GM18868 (cell line): ENCODE measurements around the gene ASPSCR1.

ENCODE experiments used
- ATAC-seq: cut with Tn5 transposase; IDR thresholded peaks from one replicate; pipeline ENCODE4 v1.9.1; 2021; ENCODE audit warnings: mild to moderate bottlenecking, moderate library complexity; ENCODE audit not compliant: unreplicated experiment

ASPSCR1 gene

DNA sequence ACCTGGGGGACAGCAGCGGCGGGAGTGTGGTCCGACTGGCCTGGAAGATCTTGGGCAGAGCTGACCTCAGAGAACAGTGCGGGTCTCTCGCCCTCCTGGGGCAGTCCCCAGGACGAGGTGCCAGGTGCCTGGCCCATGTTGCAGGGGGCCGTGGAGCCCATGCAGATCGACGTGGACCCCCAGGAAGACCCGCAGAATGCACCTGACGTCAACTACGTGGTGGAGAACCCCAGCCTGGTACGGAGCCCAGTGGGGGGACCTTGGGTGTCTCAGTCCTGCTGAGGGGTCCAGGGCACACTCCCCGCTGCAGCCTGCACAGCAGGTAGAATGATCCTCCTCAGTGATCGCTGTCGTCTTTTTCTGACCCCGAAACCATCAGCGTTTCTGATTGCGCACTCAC lies 75.7 kb downstream of the ASPSCR1 start:
- no peak for ATAC-seq

GRCh38 chr17:82053556-82054263 lies 76.3 kb downstream of the ASPSCR1 start:
- no peak for ATAC-seq

GRCh38 chr17:82054351-82055022 lies 77.1 kb downstream of the ASPSCR1 start:
- no peak for ATAC-seq

- no peak for ATAC-seq
Measured at GRCh38 chr17:82055023-82055964, 77.9 kb downstream of the ASPSCR1 start.

GRCh38 chr17:82055965-82056728 lies 78.7 kb downstream of the ASPSCR1 start:
- ATAC-seq, result no peak

DNA sequence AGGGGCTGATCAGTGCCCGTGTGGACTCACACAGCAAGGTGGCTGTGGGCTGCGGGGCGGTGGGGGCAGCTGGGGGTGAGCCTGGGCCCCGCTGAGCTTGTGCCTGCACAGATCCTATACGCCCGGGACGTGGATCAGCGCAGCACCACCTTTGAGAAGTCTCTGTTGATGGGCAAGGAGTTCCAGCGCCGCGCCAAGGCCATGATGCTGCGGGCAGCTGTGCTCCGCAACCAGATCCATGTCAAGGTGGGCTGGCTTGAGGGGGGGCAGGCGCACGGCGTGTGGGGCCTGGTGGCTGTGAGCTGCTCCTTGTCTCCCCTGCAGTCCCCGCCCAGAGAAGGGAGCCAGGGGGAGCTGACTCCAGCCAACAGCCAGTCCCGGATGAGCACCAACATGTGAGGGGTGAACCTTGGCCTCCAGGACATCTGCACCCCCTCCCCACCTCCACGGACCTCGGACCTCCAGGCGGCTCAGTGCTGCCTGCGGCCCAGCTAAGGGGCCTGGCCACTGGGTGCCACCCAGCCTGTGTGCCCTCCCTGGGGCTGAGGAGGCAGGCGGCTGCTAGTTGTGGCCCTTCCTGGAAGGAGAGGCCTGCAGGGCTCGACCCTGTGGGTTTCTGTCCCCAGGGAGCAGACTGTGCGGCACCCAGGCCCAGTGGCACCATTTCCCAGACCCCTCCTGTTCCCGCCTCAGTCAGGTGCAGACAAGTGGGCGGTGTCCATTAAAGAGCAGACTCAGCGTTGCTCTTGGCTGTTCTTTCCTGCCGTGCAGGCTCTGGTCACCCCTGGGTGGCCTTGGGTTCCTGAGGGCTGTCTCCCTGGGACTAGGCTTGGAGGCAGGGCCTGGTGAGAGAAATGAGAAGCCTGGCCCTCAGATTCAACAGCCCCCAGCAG lies 79.5 kb downstream of the ASPSCR1 start:
- no peak for ATAC-seq

DNA sequence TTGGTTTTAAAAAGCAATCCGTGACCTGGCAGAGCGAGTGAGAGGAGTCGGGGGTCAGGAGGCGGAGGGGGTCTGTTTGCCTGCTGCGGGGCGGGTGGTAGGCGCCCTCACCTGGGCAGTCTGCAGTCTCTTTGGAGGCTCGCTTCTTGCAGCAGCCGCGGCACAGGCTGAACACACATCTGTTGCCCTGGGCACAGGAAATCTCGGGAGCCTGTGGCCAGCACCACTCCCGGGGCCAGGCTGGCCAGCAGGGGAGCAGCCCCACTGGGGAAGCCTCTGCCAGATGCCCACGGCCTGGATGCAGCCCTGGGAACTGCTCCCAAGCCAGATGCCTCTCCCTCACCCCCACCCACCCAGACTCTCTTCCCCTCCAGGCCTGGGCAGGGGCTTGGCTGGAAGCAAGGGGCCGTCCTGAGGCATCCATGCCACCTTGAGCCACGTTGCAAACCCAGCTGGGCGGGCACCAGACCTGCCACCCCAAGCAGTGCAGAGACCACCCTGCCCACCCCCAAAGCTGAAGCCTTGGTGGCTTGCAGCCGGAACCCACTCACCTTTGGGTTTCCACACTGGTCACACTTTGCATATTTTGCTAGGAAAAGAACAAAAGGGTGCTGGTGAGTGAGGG lies 80.9 kb downstream of the ASPSCR1 start:
- ATAC-seq, result no peak

DNA sequence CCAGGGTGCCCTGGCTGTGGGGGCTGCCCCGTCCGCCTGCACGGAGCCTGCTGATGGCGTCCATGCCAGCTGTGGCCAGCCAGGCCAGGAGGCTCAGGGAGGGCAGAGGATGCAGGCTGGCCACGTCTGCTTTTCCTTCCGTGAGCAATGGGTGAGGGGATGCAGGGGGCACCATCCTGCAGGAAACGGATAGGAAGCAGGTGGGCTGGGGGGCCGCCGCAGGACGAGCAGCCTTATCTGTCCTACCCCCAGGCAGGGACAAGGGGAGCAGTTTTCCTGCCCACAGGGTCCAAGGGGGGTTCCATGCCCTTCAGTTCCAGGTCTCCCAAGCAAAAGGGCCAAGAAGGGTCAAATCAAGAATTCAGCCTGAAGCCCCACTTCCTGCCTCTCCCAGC lies 81.4 kb downstream of the ASPSCR1 start:
- ATAC-seq, result no peak

DNA sequence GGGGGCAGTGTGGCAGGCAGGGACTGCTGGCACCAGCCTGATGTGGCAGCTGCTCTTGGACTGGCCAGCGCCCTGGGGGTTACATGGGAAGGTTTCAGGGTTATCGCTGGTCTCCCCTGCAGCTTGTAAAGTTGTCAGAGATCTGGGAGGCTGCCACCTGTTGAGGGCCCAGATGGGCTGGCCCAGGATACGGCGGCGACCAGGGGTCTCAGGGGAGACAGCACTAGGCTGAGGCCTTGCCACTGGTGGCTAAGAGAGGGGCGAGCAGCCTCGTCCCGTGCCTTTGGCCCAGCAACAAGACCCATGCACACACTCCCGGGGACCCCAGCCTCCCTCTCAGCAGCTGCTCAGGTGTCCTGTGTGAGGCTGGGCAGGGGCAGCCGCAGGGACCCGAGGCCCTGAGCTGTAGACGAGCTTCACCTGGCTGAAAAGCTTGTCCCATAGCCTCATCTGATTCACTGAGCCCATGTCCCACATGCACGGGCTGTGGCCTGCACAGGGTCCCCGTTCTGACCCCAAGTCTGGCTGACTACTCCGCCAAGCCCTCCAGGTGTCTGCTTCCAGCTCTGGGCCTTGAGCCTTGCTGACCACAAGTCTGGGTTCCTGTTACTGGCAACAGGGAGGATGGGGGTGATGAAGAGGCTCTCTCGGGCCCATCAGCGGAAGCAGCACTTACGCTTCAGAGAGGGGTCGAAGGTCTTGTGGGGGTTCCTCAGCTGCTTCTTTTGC lies 82.0 kb downstream of the ASPSCR1 start:
- ATAC-seq, result no peak

DNA sequence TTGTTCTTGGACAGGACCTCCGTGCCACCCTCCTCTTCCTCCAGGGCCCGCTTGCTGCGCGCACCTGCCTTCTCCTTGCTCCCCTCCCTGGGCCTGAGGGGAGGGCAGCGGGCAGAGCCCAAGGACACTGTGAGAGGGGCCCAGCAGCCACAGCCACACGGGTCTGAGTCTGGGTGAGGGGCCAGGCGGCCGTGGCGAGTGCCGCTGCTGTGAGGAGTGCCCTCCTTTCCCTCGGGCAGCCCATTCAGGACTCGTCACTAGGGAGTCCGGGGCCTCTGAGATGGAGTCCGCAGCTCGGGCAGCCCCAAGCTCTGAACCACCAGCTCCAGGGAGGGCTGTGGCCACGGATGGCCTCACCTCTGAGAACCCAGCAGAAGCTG lies 82.6 kb downstream of the ASPSCR1 start:
- no peak for ATAC-seq

- ATAC-seq, result no peak
Measured at GRCh38 chr17:82060614-82061013, 83.2 kb downstream of the ASPSCR1 start.

- no peak for ATAC-seq
Measured at GRCh38 chr17:82061047-82061925, 83.9 kb downstream of the ASPSCR1 start.

DNA sequence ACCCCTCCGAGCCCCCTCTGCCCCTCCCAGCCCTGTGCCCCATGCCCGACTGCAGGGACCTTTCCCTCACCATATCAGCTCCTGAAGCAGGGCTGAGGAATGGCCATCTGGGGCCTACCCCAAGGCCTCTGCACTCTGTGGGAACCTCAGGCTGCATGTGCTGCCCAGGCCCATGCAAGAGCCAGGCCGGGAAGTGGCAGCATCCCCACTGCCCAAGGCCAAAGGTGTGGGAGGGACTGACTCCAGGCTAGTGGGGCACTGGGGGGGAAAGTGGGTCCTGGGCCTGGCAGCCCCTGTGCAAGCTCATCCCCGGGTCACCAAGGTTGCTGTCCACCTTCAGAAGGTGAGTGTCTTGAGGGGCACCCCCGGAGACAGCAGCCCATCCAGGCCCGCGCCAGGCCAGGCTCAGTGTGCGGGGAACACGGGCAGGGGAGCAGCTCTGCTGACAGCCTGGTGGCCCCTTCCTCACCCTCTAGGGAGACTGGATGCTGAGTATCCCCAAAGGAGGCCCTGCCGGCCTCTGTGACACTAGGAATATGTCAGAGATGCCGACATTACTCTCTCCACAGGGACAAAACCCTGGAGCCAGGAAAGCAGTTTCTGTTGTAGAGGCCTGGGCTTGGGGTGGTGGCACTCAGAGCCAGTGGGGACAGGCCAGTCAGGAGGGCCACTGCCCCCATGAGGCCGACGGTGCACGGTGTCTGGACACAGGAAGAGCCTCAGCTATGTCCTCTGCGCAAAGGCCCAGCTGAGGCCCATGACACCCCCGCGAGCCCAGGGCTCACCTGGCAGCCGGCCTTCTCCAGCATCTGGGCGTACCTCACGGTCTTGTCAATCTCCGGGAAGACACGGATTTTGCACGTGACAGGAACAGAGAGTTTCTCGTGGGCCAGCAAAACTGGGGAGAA lies 84.9 kb downstream of the ASPSCR1 start:
- no peak for ATAC-seq

GRCh38 chr17:82062984-82063368 lies 85.5 kb downstream of the ASPSCR1 start:
- ATAC-seq, result no peak

GRCh38 chr17:82063424-82064415 lies 86.3 kb downstream of the ASPSCR1 start:
- no peak for ATAC-seq
